GOT3 (cell line): ENCODE measurements around the gene CDKAL1.
"Not testable (repeated sequence)": the region's sequence is repeated elsewhere in the genome, so short reads cannot be mapped to it uniquely, and the experiment has no call there.

Experiments
- DNase-seq: peaks from one replicate; lab custom pipeline; 2025; ENCODE audit warnings: mixed read lengths; lab: John Stamatoyannopoulos, UW

Gene CDKAL1

GRCh38 chr6:20594299-20594853 lies 60.1 kb downstream of the CDKAL1 start:
- not testable (repeated sequence) for DNase-seq

- DNase-seq: no peak
Measured at GRCh38 chr6:20599302-20600051, 65.2 kb downstream of the CDKAL1 start.

- no peak for DNase-seq
Measured at GRCh38 chr6:20600831-20601230, 66.6 kb downstream of the CDKAL1 start.

- no peak for DNase-seq
Measured at GRCh38 chr6:20604159-20604558, 69.9 kb downstream of the CDKAL1 start.

GRCh38 chr6:20605061-20605460 lies 70.8 kb downstream of the CDKAL1 start:
- no peak for DNase-seq

- DNase-seq: no peak
Measured at GRCh38 chr6:20605581-20605980, 71.3 kb downstream of the CDKAL1 start.

- DNase-seq: no peak
Measured at GRCh38 chr6:20606831-20607230, 72.6 kb downstream of the CDKAL1 start.

GRCh38 chr6:20608356-20608755 lies 74.1 kb downstream of the CDKAL1 start:
- DNase-seq: no peak

GRCh38 chr6:20608905-20609304 lies 74.6 kb downstream of the CDKAL1 start:
- DNase-seq: no peak

GRCh38 chr6:20609924-20610323 lies 75.7 kb downstream of the CDKAL1 start:
- not testable (repeated sequence) for DNase-seq

- DNase-seq: no peak
Measured at GRCh38 chr6:20610636-20611370, 76.5 kb downstream of the CDKAL1 start.

GRCh38 chr6:20617537-20617936 lies 83.3 kb downstream of the CDKAL1 start:
- not testable (repeated sequence) for DNase-seq

GRCh38 chr6:20620043-20620442 lies 85.8 kb downstream of the CDKAL1 start:
- DNase-seq: no peak

- DNase-seq: no peak
Measured at GRCh38 chr6:20623761-20624160, 89.5 kb downstream of the CDKAL1 start.

GRCh38 chr6:20626165-20626564 lies 91.9 kb downstream of the CDKAL1 start:
- no peak for DNase-seq

GRCh38 chr6:20629509-20629908 lies 95.3 kb downstream of the CDKAL1 start:
- no peak for DNase-seq

- DNase-seq: no peak
Measured at GRCh38 chr6:20630136-20630535, 95.9 kb downstream of the CDKAL1 start.

GRCh38 chr6:20630617-20631548 lies 96.6 kb downstream of the CDKAL1 start:
- no peak for DNase-seq

GRCh38 chr6:20631549-20631924 lies 97.3 kb downstream of the CDKAL1 start:
- DNase-seq: no peak

- no peak for DNase-seq
Measured at GRCh38 chr6:20632696-20633095, 98.4 kb downstream of the CDKAL1 start.

GRCh38 chr6:20633566-20634340 lies 99.5 kb downstream of the CDKAL1 start:
- no peak for DNase-seq
